Colon (tissue), 2 donors: ENCODE measurements around the gene CPN1.
"Not testable (repeated sequence)": the region's sequence is repeated elsewhere in the genome, so short reads cannot be mapped to it uniquely, and the experiment has no call there.

Experiments used
- FAIRE-seq: peaks from 2 replicates; lab custom pipeline; 2012; peaks lifted over from hg19 to GRCh38; lab: Jason Lieb, UNC
- donor health status: control.
- donor health status: control.

The CPN1 gene

GRCh38 chr10:100081075-100082001 lies at the start of gene CPN1:
Gene CPN1, minus strand, starts transcription at chr10:100081869. Its CDS starts 244 bp downstream, at chr10:100081625.
- no peak for FAIRE-seq

DNA sequence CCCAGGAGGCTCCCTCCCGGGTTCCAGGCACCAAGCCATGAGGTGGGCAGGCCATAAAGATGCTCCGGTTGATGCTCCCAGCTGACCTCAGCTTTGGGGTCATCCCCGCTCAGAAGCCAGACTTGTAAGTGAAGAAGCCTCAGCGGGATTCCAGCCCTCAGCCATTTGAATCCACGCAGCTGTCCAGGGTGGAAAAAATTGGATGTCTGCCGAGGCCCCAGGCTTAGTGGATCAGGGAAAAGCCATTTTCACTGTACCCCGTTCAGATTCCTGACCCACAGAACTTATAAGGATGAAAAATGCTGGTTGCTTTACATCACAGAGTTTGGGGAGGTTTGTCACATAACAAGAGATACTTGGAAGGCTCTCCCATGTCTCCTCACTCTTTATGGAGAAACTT lies 49.2 kb upstream of the CPN1 start:
- FAIRE-seq: no peak

- FAIRE-seq: no peak
Observed at GRCh38 chr10:100129424-100129823, 47.8 kb upstream of the CPN1 start.

- FAIRE-seq: no peak
Observed at GRCh38 chr10:100128951-100129350, 47.3 kb upstream of the CPN1 start.

DNA sequence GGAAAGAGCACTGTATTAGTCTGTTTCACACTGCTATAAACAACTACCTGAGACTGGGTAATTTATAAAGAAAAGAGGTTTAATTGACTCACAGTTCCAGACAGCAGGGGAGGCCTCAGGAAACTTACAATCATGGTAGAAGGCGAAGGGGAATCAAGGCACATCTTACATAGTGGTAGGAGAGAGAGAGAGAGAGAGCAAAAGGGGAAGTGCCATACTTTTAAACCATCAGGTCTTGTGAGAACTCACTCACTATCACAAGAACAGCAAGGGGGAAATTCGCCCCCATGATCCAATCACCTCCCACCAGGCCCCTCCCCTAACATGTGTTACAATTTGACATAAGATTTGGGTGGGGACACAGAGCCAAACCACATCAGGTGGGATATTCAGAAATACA lies 43.7 kb upstream of the CPN1 start:
- FAIRE-seq: not testable (repeated sequence)

- no peak for FAIRE-seq
Observed at GRCh38 chr10:100124097-100124496, 42.4 kb upstream of the CPN1 start.

DNA sequence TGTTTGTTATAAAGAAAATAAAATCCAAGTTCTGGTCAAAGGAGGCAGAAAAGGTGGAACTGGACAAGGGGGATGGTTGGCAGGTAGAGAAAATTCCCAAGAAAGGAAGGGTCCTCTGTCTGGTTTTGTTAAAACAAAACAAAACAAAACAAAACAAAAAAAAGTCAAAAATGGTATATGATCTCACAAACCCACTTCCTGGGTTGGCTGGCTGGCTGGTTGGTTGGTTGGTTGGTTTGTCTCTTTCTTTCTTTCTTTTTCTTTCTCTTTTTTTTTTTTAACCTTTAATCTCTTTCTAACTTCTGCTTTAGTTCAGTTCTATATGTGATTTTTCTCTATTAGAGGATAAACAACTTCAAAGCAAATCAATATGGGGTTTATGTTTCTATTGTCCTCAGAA lies 41.1 kb upstream of the CPN1 start:
- FAIRE-seq: no peak

GRCh38 chr10:100120550-100120949 lies 38.9 kb upstream of the CPN1 start:
- no peak for FAIRE-seq

GRCh38 chr10:100119726-100120125 lies 38.1 kb upstream of the CPN1 start:
- FAIRE-seq: no peak

DNA sequence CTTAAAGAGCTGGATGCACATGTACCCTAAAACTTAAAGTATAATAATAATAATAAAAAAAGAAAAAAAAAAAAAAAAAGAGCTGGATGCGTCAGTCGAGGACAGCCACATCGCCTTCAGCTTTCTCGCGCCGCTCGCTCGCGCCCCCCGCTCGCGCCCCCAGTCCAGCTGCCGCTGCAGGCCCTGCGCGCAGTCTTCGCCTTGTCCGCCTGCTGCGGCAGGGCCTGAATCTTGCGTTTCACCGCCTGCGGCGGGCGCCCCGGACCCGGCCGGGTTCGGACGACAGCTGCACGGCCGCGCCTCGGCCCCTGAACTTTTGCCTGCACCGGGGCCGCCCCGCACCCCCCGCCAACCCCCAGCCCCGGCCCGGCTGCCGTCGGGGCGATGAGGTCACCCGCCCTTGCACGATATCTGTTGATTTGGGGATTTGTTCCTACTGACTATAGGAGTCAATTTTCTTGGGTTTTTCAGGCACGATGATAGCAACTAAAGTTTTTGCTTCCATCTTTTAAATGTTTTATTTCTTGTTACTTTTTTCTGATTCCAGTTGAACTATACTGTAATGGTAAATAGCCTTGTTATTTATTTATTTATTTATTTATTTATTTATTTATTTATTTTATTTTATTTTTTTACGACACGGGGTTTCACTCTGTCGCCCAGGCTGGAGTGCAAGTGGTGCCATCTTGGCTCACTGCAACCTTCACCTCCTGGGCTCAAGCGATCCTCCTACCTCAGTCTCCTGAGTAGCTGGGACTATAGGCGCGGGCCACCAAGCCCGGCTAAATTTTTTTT lies 33.5 kb upstream of the CPN1 start:
- no peak for FAIRE-seq

DNA sequence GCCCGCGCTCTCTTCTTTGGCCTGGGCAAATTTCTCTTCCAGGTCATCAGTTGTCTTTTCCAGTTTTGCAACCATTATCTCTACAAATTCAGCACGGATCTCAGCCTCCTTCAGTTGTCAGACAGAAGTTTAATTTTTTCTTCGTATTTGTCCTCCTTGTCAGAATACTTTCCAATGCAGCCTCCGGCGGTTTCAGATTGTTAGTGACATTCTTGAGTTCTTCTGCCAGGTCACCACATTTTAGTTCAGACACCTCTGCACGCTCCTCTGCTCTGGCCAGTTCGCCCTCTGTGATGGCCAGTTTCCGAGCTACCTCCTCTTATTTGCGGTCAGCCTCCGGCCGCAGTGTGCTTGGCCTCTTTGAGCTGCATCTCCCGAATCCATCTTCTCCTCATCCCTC lies 32.8 kb upstream of the CPN1 start:
- no peak for FAIRE-seq

- FAIRE-seq: no peak
Observed at GRCh38 chr10:100109670-100110069, 28.0 kb upstream of the CPN1 start.

- FAIRE-seq: no peak
Observed at GRCh38 chr10:100106865-100107264, 25.2 kb upstream of the CPN1 start.

GRCh38 chr10:100104300-100104699 lies 22.6 kb upstream of the CPN1 start:
- FAIRE-seq: no peak

DNA sequence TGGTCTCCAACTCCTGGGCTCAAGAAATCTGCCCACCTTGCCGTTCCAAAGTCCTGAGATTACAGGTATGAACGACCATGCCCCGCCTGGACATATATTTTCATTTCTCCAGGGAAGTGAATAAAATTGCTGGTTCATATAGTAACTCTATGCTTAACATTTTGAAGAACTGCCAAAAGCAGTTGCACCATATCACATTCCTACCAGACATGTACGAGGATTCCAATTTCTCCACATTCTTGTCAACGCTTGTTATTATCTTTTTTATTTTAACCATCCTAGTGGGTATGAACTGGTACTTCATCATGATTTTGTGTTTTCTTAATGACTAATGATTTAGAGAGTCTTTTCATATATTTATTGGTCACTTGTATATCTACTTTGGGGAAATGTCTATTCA lies 21.9 kb upstream of the CPN1 start:
- FAIRE-seq: no peak

DNA sequence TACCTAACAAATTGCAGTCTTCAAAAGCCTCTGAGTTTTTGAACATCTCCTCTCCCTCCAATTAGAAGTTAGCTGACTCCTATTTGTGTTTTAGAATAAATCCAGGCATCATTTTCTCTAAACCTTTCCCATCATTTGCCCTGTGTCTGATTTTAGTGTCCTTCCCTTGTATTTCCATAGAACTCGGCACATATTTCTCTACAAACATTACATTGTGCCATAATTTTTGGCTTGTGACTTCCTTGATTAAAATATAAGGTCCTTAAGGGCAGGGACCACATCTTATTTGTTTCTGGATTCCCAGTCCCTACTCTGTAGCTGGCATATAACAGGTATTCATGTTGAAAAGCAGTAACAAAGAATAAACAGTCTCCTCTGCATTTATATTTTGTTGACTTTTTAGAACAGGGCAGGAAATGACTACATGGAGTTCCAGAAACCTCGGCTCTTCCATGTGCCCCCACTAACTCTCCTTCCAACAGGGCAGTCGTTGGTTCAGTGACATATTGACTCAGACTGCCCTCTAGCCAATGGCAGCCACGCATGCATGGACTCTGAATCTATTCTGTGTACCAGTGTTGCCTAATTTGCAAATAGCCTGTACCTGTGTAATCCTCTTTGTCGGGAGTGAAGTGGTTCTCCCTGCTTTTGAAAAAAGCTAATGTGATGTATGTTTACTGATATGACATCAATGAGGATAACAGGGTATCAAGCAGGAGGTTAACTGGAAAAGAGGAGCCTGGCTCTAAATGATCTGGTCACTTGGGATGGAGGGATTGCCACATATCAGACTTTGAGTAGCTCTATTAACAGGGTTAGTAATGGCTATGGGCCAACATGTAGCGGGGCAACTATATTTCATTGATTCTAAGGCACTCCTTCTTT lies 19.8 kb upstream of the CPN1 start:
- no peak for FAIRE-seq

GRCh38 chr10:100100651-100101184 lies 19.0 kb upstream of the CPN1 start:
- no peak for FAIRE-seq

DNA sequence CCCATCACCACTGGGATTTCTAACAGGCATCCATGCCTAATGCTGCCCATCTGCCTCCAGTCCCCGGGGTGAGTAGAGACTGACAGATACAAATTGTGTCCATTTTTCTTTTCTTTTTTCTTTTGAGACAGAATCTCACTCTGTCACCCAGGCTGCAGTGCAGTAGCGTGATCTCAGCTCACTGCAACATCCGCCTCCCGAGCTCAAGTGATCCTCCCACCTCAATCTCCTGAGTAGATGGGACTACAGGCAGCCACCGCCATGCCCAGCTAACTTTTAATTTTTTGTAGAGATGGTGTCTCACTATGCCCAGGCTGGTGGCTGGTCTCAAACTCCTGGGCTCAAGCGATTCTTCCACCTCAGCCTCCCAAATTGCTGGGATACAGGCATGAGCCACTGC lies 7.6 kb upstream of the CPN1 start:
- no peak for FAIRE-seq

DNA sequence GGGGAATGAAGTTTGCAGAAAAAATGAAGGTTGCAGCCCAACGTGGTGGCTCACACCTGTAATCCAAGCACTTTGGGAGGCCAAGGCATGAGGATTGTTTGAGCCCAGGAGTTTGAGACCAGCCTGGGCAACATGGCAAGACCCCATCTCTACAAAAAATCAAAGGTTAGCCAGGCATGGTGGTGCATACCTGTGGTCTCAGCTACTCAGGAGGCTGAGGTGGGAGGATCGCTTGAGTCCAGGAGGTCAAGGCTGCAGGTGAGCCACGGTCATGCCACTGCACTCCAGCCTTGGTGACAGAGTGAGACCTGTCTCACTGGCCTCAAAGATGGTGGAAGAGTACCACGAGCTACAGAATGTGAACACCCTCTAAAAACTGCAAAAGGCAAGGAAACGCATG lies 5.0 kb upstream of the CPN1 start:
- not testable (repeated sequence) for FAIRE-seq

GRCh38 chr10:100085596-100085995 lies 3.9 kb upstream of the CPN1 start:
- FAIRE-seq: no peak

DNA sequence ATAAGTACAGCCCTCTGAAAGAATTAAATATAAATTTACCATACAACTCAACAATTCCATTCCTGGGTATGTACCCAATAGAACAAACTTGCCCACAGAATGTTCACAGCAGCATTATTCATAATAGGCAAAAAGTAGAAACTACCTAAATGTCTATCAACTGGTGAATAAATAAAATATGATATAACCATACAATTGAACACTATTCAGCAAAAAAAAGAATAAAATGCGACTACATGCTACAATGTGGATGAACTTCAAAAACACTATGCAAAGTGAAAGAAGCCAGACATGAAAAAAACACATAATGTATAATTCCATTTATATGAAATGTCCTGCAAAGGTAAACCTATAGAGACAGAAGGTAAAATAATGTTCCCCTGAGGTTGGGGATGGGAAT lies 2.0 kb upstream of the CPN1 start:
- FAIRE-seq: no peak

DNA sequence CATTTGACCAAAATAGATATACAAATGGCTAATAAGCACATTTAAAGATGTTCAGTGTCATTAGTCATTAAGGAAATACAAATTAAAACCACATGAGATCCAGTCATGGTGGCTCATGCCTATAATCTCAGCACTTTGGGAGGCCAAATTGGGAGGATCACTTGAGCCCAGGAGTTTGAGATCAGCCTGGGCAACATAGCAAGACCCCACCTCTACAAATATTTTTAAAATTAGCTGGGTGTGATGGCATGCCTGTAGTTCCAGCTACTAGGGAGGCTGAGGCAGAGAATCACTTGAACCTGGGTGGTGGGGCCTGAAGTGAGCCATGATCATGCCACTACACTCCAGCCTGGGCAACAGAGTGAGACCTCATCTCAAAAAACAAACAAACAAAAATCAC lies 607 bp upstream of the CPN1 start:
- not testable (repeated sequence) for FAIRE-seq
